Panc1 (cell line): ENCODE measurements around the gene HKDC1. TPM values are rescaled to one million over a fixed set of nuclear protein-coding genes. Genes with fewer than 3 reads are reported as not detected.

Experiments used
- ATAC-seq: fragments of 200-7000 bp; cut with Tn5 transposase; 2 replicates; pipeline ENCODE4 v1.9.1; 2020; ENCODE audit warnings: mild to moderate bottlenecking, moderate library complexity
- BruUV-seq: library from RNA; stranded (reverse); fragments of 400-500 nt; replicated peaks from 2 replicates; lab custom pipeline; 2021; lab: Mats Ljungman, UMichigan
- CTCF ChIA-PET: fragments of 300-600 bp; sonication (Branson Sonifier 250); formaldehyde crosslinking; loops from one replicate; lab custom pipeline; 2022; ENCODE audit warnings: antibody characterized with exemption; lab: Charles Lee
- POLR2A ChIA-PET: fragments of 300-600 bp; sonication (Branson Sonifier 250); formaldehyde crosslinking; loops from one replicate; lab custom pipeline; 2022; ENCODE audit warnings: antibody characterized with exemption; lab: Charles Lee
- DNase-seq: peaks from one replicate; pipeline ENCODE4 v3.0.0-alpha.2; 2010; ENCODE audit warnings: low read depth, low spot score
- H3K27ac ChIP-seq: 2 replicates; pipeline ENCODE4 v1.5.1; 2011; ENCODE audit warnings: mild to moderate bottlenecking, low read length, inconsistent platforms
- H3K27me3 ChIP-seq: fragments of 200-500 bp; sonication (Bioruptor generic); 2 replicates; pipeline ENCODE4 v1.6.0; 2014; ENCODE audit warnings: low read length, inconsistent platforms; ENCODE audit not compliant: control insufficient read depth, insufficient read depth
- H3K36me3 ChIP-seq: fragments of 200-500 bp; sonication (Bioruptor generic); 2 replicates; pipeline ENCODE4 v1.5.1; 2014; ENCODE audit warnings: inconsistent platforms, mild to moderate bottlenecking, low read length, moderate library complexity; ENCODE audit not compliant: control insufficient read depth, insufficient read depth
- H3K4me1 ChIP-seq: 2 replicates; pipeline ENCODE4 v1.5.1; 2011; ENCODE audit warnings: inconsistent platforms, mild to moderate bottlenecking, low read length, moderate library complexity; ENCODE audit not compliant: control insufficient read depth, insufficient read depth
- H3K4me3 ChIP-seq, 2 experiments: 2 replicates each; pipeline ENCODE4 v1.5.1; 2011 to 2012; ENCODE audit warnings: low read depth in 2 of 2, low read length in 2 of 2, mild to moderate bottlenecking in 2 of 2, inconsistent platforms in 1 of 2, moderate library complexity in 1 of 2
- H3K9me3 ChIP-seq: fragments of 200-500 bp; sonication (Bioruptor generic); 2 replicates; pipeline ENCODE4 v1.5.1; 2014; ENCODE audit warnings: low read depth, mild to moderate bottlenecking, inconsistent platforms, low read length, moderate library complexity; ENCODE audit not compliant: control insufficient read depth, insufficient read depth
- POLR2AphosphoS5 ChIP-seq: IDR thresholded peaks from 2 replicates; pipeline ENCODE4 v1.6.1; 2012; ENCODE audit warnings: mild to moderate bottlenecking, low read depth, low read length, moderate library complexity
- SIN3A ChIP-seq: IDR thresholded peaks from 2 replicates; pipeline ENCODE4 v1.6.1; 2012; ENCODE audit warnings: low read depth, mild to moderate bottlenecking, low read length, moderate library complexity, borderline replicate concordance; ENCODE audit not compliant: insufficient read depth
- TCF7L2 ChIP-seq: IDR thresholded peaks from 2 replicates; pipeline ENCODE4 v1.6.1; 2011; ENCODE audit warnings: mild to moderate bottlenecking, low read depth, low read length, inconsistent platforms
- in situ Hi-C: cut with HindIII; loops from 2 replicates; pipeline ENCODE4 v1.10.0; 2016; ENCODE audit warnings: low sequenced_read_pairs, low pct_unique_long_range_greater_than_20kb
- intact Hi-C: fragments of 100-400 bp; cut with micrococcal nuclease; formaldehyde crosslinking; loops from one replicate; pipeline ENCODE4 v1.10.0; 2022; ENCODE audit not compliant: unreplicated experiment
- total RNA-seq: library from RNA; stranded (reverse); gene quantifications from one replicate; pipeline ENCODE4 v1.2.1, GENCODE V29; 2021; ENCODE audit not compliant: unreplicated experiment
- TF ChIP-seq, protein P1 (sequence below): fragments of 450-650 bp; IDR thresholded peaks from 2 replicates; pipeline ENCODE4 v1.5.1; 2017; ENCODE audit warnings: mild to moderate bottlenecking
- TF ChIP-seq, protein P2 (sequence below), 2 experiments: IDR thresholded peaks; 2 replicates each; pipeline ENCODE4 v1.6.1; 2011 to 2012; ENCODE audit warnings: low read depth in 2 of 2, control low read depth in 1 of 2, low read length in 1 of 2, mild to moderate bottlenecking in 1 of 2, moderate library complexity in 1 of 2; ENCODE audit not compliant: insufficient read depth in 1 of 2

Gene HKDC1
- total RNA-seq, 1 experiment from 2014 or later: 1.1 TPM

DNA sequence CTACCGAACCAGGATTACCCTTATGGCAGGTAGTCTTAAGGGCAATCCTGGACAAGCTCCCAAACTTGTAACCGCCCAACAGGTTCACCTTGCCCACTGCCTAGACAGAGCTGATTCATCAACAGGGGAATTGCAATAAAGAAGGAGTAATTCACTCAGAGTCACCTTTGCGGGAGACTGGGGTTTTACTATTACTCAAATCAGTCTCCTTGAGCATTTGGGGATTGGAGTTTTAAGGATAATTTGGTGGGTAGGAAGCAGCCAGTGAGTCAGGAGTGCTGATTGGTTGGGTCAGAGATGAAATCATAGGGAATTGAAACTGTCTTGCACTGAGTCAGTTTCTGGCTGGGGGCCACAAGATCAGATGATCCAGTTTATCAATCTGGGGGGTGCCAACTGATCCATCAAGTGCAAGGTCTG lies 83.5 kb downstream of the HKDC1 start:
- BruUV-seq: no TSS peak
- no peak; the same call in 1 of the 2 replicates for ATAC-seq
- Histone ChIP-seq H3K4me3 (no peak overlapping the region), H3K27me3 (no peaks in the 10 kb centered on the region), H3K27ac (no peak overlapping the region), H3K9me3 (no peaks in the 10 kb centered on the region), H3K36me3 (no peaks in the 10 kb centered on the region), H3K4me1 (no peaks in the 10 kb centered on the region)
- ChIA-PET CTCF (no interaction called here), POLR2A (interaction anchor here (0.7 kb wide), 1 partner anchor 176 kb away, joined by 8 read pairs; no protein-coding TSS in a partner anchor)
- intact Hi-C loops: no loop called here
- TF ChIP-seq, protein P1, sequence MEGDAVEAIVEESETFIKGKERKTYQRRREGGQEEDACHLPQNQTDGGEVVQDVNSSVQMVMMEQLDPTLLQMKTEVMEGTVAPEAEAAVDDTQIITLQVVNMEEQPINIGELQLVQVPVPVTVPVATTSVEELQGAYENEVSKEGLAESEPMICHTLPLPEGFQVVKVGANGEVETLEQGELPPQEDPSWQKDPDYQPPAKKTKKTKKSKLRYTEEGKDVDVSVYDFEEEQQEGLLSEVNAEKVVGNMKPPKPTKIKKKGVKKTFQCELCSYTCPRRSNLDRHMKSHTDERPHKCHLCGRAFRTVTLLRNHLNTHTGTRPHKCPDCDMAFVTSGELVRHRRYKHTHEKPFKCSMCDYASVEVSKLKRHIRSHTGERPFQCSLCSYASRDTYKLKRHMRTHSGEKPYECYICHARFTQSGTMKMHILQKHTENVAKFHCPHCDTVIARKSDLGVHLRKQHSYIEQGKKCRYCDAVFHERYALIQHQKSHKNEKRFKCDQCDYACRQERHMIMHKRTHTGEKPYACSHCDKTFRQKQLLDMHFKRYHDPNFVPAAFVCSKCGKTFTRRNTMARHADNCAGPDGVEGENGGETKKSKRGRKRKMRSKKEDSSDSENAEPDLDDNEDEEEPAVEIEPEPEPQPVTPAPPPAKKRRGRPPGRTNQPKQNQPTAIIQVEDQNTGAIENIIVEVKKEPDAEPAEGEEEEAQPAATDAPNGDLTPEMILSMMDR: no peak
- TF ChIP-seq POLR2AphosphoS5: no peak
- no peak for TF ChIP-seq TCF7L2
- TF ChIP-seq, protein P2, sequence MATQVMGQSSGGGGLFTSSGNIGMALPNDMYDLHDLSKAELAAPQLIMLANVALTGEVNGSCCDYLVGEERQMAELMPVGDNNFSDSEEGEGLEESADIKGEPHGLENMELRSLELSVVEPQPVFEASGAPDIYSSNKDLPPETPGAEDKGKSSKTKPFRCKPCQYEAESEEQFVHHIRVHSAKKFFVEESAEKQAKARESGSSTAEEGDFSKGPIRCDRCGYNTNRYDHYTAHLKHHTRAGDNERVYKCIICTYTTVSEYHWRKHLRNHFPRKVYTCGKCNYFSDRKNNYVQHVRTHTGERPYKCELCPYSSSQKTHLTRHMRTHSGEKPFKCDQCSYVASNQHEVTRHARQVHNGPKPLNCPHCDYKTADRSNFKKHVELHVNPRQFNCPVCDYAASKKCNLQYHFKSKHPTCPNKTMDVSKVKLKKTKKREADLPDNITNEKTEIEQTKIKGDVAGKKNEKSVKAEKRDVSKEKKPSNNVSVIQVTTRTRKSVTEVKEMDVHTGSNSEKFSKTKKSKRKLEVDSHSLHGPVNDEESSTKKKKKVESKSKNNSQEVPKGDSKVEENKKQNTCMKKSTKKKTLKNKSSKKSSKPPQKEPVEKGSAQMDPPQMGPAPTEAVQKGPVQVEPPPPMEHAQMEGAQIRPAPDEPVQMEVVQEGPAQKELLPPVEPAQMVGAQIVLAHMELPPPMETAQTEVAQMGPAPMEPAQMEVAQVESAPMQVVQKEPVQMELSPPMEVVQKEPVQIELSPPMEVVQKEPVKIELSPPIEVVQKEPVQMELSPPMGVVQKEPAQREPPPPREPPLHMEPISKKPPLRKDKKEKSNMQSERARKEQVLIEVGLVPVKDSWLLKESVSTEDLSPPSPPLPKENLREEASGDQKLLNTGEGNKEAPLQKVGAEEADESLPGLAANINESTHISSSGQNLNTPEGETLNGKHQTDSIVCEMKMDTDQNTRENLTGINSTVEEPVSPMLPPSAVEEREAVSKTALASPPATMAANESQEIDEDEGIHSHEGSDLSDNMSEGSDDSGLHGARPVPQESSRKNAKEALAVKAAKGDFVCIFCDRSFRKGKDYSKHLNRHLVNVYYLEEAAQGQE (IDR thresholded peaks at IDR 0.05; ENCODE audit: insufficient read depth in 1 of 2, low read depth in 2 of 2, low read length in 1 of 2): no peak
- TF ChIP-seq SIN3A: no peak
- no peak for DNase-seq
- in situ Hi-C loops: no loop called here

DNA sequence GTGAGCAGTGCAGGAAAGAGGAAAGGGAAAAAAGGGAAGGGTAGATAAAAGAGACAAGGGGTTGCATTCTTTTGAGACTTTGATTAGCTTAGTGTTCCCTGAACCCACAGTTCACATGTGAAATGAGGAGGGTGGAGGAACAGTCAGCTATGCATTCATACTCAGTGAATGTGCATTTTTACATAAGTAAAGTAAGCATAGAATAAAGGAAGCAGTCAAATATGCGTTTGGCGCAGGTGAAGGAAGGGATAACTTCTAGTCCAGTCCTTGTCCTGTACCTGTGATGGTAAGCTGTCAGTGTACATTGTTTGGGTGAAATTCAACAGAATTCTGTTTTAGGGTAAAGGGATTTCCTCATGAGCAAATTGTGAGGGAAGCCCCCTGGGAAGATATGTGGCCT lies 86.3 kb downstream of the HKDC1 start:
- TF ChIP-seq TCF7L2: no peak
- TF ChIP-seq, protein P2 (IDR thresholded peaks at IDR 0.05; ENCODE audit: insufficient read depth in 1 of 2, low read depth in 2 of 2, low read length in 1 of 2): no peak
- no peak for TF ChIP-seq POLR2AphosphoS5
- TF ChIP-seq, protein P1: no peak
- TF ChIP-seq SIN3A: no peak
- in situ Hi-C loops: no loop called here
- Histone ChIP-seq H3K4me1 (no peaks in the 10 kb centered on the region), H3K4me3 (no peak overlapping the region), H3K36me3 (no peaks in the 10 kb centered on the region), H3K27ac (no peak overlapping the region), H3K9me3 (no peaks in the 10 kb centered on the region), H3K27me3 (no peaks in the 10 kb centered on the region)
- ChIA-PET POLR2A (no interaction called here), CTCF (no interaction called here)
- intact Hi-C loops: no loop called here
- BruUV-seq: no TSS peak
- DNase-seq (no peak), ATAC-seq (no peak)
